Trophoblast cell (in vitro differentiated cells and primary cell): ENCODE results near the gene TLL1.

Source experiments
- DNase-seq, 2 donors: peaks; one replicate each; pipeline ENCODE4 v3.0.0-alpha.2; 2016
- H2AFZ ChIP-seq: 2 replicates; pipeline ENCODE4 v1.6.1; 2013; ENCODE audit warnings: low read length, moderate library complexity, mild to moderate bottlenecking; ENCODE audit not compliant: insufficient read depth, poor library complexity
- H2AK5ac ChIP-seq: 2 replicates; pipeline ENCODE4 v1.6.1; 2013; ENCODE audit warnings: mild to moderate bottlenecking, low read length
- H2BK120ac ChIP-seq: 2 replicates; pipeline ENCODE4 v1.6.1; 2013; ENCODE audit warnings: low read length, mild to moderate bottlenecking, moderate library complexity; ENCODE audit not compliant: insufficient read depth, poor library complexity
- H2BK12ac ChIP-seq: 2 replicates; pipeline ENCODE4 v1.6.1; 2013; ENCODE audit warnings: mild to moderate bottlenecking, low read length, moderate library complexity
- H2BK5ac ChIP-seq: 2 replicates; pipeline ENCODE4 v1.6.1; 2013; ENCODE audit warnings: low read length, low read depth, moderate library complexity, mild to moderate bottlenecking; ENCODE audit not compliant: poor library complexity
- H3K14ac ChIP-seq: 2 replicates; pipeline ENCODE4 v1.6.1; 2013; ENCODE audit warnings: mild to moderate bottlenecking, low read length
- H3K18ac ChIP-seq: 2 replicates; pipeline ENCODE4 v1.6.1; 2013; ENCODE audit warnings: mild to moderate bottlenecking, low read length
- H3K23ac ChIP-seq: 2 replicates; pipeline ENCODE4 v1.6.1; 2013; ENCODE audit warnings: low read length
- H3K27ac ChIP-seq: 2 replicates; pipeline ENCODE4 v1.5.1; 2013; ENCODE audit warnings: low read depth, mild to moderate bottlenecking, inconsistent platforms, low read length, moderate library complexity
- H3K27me3 ChIP-seq: 2 replicates; pipeline ENCODE4 v1.6.1; 2013; ENCODE audit warnings: inconsistent platforms, mild to moderate bottlenecking, low read length, moderate library complexity; ENCODE audit not compliant: insufficient read depth
- H3K36me3 ChIP-seq, 2 experiments: 1 replicate in 1 of 2; 2 replicates in 1 of 2; pipeline ENCODE4 v1.6.1; 2013; ENCODE audit warnings: low read length in 2 of 2, mild to moderate bottlenecking in 2 of 2, moderate library complexity in 1 of 2; ENCODE audit not compliant: insufficient read depth in 2 of 2, control insufficient read depth in 1 of 2
- H3K4ac ChIP-seq: 2 replicates; pipeline ENCODE4 v1.6.1; 2013; ENCODE audit warnings: low read depth, mild to moderate bottlenecking, low read length, moderate library complexity
- H3K4me1 ChIP-seq, 2 experiments: 1 replicate in 1 of 2; 2 replicates in 1 of 2; pipeline ENCODE4 v1.6.1; 2013; ENCODE audit warnings: low read length in 2 of 2, mild to moderate bottlenecking in 2 of 2, moderate library complexity in 1 of 2; ENCODE audit not compliant: insufficient read depth in 2 of 2, control insufficient read depth in 1 of 2
- H3K4me2 ChIP-seq: 2 replicates; pipeline ENCODE4 v1.6.1; 2013; ENCODE audit warnings: inconsistent platforms, mild to moderate bottlenecking, low read length, moderate library complexity
- H3K4me3 ChIP-seq: 2 replicates; pipeline ENCODE4 v1.5.1; 2013; ENCODE audit warnings: mild to moderate bottlenecking, low read depth, low read length, inconsistent platforms
- H3K79me1 ChIP-seq: one replicate; pipeline ENCODE4 v1.6.1; 2013; ENCODE audit warnings: low read length
- H3K79me2 ChIP-seq: 2 replicates; pipeline ENCODE4 v1.6.1; 2013; ENCODE audit warnings: low read length, mild to moderate bottlenecking; ENCODE audit not compliant: control insufficient read depth, insufficient read depth, poor library complexity
- H3K9ac ChIP-seq: 2 replicates; pipeline ENCODE4 v1.6.1; 2013; ENCODE audit warnings: mild to moderate bottlenecking, low read length
- H3K9me3 ChIP-seq: 2 replicates; pipeline ENCODE4 v1.6.1; 2013; ENCODE audit warnings: low read depth, mild to moderate bottlenecking, control low read depth, inconsistent platforms, low read length; ENCODE audit not compliant: insufficient read depth
- H4K12ac ChIP-seq: 2 replicates; pipeline ENCODE4 v1.6.1; 2013; ENCODE audit warnings: low read depth, mild to moderate bottlenecking, low read length, moderate library complexity
- H4K8ac ChIP-seq: 2 replicates; pipeline ENCODE4 v1.6.1; 2013; ENCODE audit warnings: low read depth, mild to moderate bottlenecking, low read length, moderate library complexity
- H4K91ac ChIP-seq: one replicate; pipeline ENCODE4 v1.6.1; 2013; ENCODE audit warnings: low read depth, mild to moderate bottlenecking, low read length, moderate library complexity
- WGBS: extraction: QIAGEN DNeasy Blood & Tissue Kit; methylation state at CpG from one replicate; pipeline ENCODE4 v1.1.7; 2013; ENCODE audit warnings: missing lambda C conversion rate; ENCODE audit not compliant: insufficient read length, insufficient coverage; ENCODE audit errors: extremely low coverage; 5-methylcytosine and 5-hydroxymethylcytosine counted together

The TLL1 gene

DNA sequence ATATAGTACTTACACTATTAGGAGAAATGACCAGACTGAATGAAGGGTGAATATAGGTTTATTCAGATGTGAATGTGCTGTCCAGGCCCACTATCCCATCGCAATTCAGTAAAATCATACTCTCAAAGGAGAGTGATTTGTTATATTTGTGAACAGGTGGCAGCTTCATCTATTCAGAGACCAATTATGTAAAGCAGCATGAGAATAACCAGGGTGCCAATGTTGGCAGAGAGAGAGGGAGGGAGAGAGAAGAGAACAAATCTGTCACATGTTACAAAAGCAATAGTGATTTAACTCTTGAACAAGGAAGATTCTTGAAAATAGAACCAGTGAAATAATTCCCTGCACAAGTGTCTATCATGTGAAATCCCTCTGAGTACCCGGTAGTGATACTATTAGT, 38.9 kb upstream of the TLL1 start:
- no peak for DNase-seq
- Histone ChIP-seq H3K27me3 (no peaks in the 10 kb centered on the region), H3K4me1 (no peaks in the 10 kb centered on the region), H4K8ac (no peak overlapping the region), H3K9me3 (no peaks in the 10 kb centered on the region), H3K9ac (no peak overlapping the region), H3K4me2 (no peak overlapping the region), H3K79me2 (no peaks in the 10 kb centered on the region), H3K18ac (no peak overlapping the region), H4K91ac (no peak overlapping the region), H2AK5ac (no peak overlapping the region), H3K79me1 (no peaks in the 10 kb centered on the region), H2BK120ac (no peak overlapping the region), H3K14ac (no peak overlapping the region), H3K4me3 (no peak overlapping the region), H3K36me3 (no peaks in the 10 kb centered on the region), H2BK12ac (no peak overlapping the region), H2BK5ac (no peak overlapping the region), H3K23ac (no peak overlapping the region), H3K4ac (no peak overlapping the region), H2AFZ (no peak overlapping the region), H3K27ac (no peak overlapping the region), H4K12ac (no peak overlapping the region)
- WGBS: no CpG with 5 or more reads among the region's 2 CpGs

DNA sequence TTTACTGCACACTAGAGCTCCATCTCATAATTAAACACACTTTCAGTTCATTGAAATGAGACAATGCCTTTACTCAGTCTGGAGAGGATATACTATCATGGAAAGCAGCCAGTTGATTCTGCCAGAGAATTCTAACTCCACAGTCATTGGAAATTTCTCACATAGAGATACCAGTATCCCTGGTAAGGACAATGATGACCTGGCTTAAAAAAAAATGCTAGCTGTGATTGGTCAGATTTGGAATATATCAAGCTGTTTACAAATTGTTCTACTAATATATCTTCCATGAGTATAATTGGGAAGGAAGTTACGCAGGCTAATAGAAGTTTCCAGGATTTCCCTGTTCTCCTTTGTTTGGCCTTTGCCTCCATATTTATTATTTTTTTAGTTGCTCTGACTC, 34.5 kb upstream of the TLL1 start:
- H2AK5ac ChIP-seq: no peak overlapping the region
- no peaks in the 10 kb centered on the region for H3K4me1 ChIP-seq
- no peak overlapping the region for H4K12ac ChIP-seq
- no peak overlapping the region for H2BK120ac ChIP-seq
- H3K4ac ChIP-seq: no peak overlapping the region
- H2BK5ac ChIP-seq: no peak overlapping the region
- no peaks in the 10 kb centered on the region for H3K27me3 ChIP-seq
- WGBS: no CpG with 5 or more reads among the region's 1 CpG
- H4K91ac ChIP-seq: no peak overlapping the region
- H3K18ac ChIP-seq: no peak overlapping the region
- no peaks in the 10 kb centered on the region for H3K36me3 ChIP-seq
- H3K23ac ChIP-seq: no peak overlapping the region
- DNase-seq: no peak
- H3K4me3 ChIP-seq: no peak overlapping the region
- H3K4me2 ChIP-seq: no peak overlapping the region
- no peak overlapping the region for H3K14ac ChIP-seq
- H3K79me1 ChIP-seq: no peaks in the 10 kb centered on the region
- no peak overlapping the region for H2AFZ ChIP-seq
- no peak overlapping the region for H3K9ac ChIP-seq
- no peak overlapping the region for H2BK12ac ChIP-seq
- H4K8ac ChIP-seq: no peak overlapping the region
- H3K9me3 ChIP-seq: no peaks in the 10 kb centered on the region
- H3K79me2 ChIP-seq: no peaks in the 10 kb centered on the region
- H3K27ac ChIP-seq: no peak overlapping the region

DNA sequence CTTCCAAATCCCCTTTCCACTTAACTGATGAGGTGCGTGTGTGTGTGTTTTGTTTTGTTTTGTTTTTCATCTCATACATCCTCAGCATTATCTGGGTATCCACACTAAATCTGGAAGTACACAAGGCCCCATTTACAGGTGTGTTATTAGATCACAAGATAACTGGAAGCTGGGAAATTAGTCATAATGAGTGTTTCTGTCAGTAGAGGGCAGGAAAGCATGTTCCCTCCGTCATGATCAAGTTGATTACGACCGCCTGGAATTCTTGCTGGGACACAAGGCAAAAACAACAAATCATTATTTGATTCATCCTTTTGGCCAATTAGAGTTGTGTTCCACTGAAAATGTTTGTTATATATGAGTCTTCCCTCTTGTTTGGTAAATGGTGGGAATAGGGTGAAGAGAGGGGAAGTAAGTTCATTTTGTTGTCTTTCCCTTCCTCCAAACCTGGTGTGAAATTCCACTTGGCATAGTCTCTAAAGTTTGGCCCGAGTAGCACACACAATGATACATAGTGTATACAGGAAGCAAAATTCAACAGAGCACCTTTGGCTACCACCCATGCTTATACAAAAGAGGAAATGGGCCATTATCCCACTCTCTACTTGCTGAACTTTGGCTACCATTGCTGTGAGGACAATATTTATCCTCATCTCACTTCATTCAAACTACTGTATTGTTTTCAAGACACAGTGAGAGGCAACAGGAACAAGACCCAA, 33.3 kb upstream of the TLL1 start:
- no peak overlapping the region for H3K4me2 ChIP-seq
- no peaks in the 10 kb centered on the region for H3K9me3 ChIP-seq
- DNase-seq: no peak
- H3K4me3 ChIP-seq: no peak overlapping the region
- H3K27me3 ChIP-seq: no peaks in the 10 kb centered on the region
- no peak overlapping the region for H3K9ac ChIP-seq
- H3K36me3 ChIP-seq: no peaks in the 10 kb centered on the region
- H4K91ac ChIP-seq: no peak overlapping the region
- no peak overlapping the region for H2AFZ ChIP-seq
- no CpG with 5 or more reads among the region's 5 CpGs for WGBS
- no peaks in the 10 kb centered on the region for H3K4me1 ChIP-seq
- no peak overlapping the region for H2AK5ac ChIP-seq
- no peak overlapping the region for H4K12ac ChIP-seq
- no peak overlapping the region for H4K8ac ChIP-seq
- no peak overlapping the region for H2BK12ac ChIP-seq
- no peak overlapping the region for H3K23ac ChIP-seq
- H3K4ac ChIP-seq: no peak overlapping the region
- no peak overlapping the region for H3K14ac ChIP-seq
- no peak overlapping the region for H3K18ac ChIP-seq
- no peak overlapping the region for H3K27ac ChIP-seq
- no peaks in the 10 kb centered on the region for H3K79me1 ChIP-seq
- no peak overlapping the region for H2BK5ac ChIP-seq
- H2BK120ac ChIP-seq: no peak overlapping the region
- no peaks in the 10 kb centered on the region for H3K79me2 ChIP-seq

DNA sequence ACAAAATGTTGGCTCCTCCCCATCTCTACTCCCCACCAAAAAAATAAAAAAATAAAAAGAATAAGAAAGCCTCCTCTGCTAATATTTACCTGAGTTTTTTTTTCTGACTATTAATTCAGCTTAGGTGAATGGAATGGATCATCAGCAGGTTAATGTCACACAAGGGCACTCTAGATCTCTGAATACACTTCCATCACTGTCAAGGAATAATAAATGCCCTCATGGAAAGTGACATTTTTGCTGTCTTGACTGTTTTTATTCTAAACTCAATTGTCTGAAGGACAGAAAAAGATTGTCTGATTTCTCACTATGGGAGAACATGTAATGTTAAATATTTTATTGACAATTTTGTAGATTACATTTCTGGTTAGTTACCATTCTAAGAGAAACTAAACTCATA, 30.4 kb upstream of the TLL1 start:
- no peaks in the 10 kb centered on the region for H3K9me3 ChIP-seq
- no peaks in the 10 kb centered on the region for H3K36me3 ChIP-seq
- H3K4me3 ChIP-seq: no peak overlapping the region
- H4K91ac ChIP-seq: no peak overlapping the region
- H3K23ac ChIP-seq: no peak overlapping the region
- no peak overlapping the region for H2BK5ac ChIP-seq
- H3K4me2 ChIP-seq: no peak overlapping the region
- H3K14ac ChIP-seq: no peak overlapping the region
- no peak for DNase-seq
- H2BK12ac ChIP-seq: no peak overlapping the region
- no peak overlapping the region for H2BK120ac ChIP-seq
- H4K12ac ChIP-seq: no peak overlapping the region
- no peak overlapping the region for H3K27ac ChIP-seq
- no peaks in the 10 kb centered on the region for H3K4me1 ChIP-seq
- H4K8ac ChIP-seq: no peak overlapping the region
- no peaks in the 10 kb centered on the region for H3K27me3 ChIP-seq
- H3K79me2 ChIP-seq: no peaks in the 10 kb centered on the region
- H3K18ac ChIP-seq: no peak overlapping the region
- H2AK5ac ChIP-seq: no peak overlapping the region
- no peak overlapping the region for H2AFZ ChIP-seq
- no peak overlapping the region for H3K4ac ChIP-seq
- no peak overlapping the region for H3K9ac ChIP-seq
- no peaks in the 10 kb centered on the region for H3K79me1 ChIP-seq
